GM19324 (cell line): Measurements from ENCODE around the gene COL26A1.
"Not testable (repeated sequence)": the region's sequence is repeated elsewhere in the genome, so short reads cannot be mapped to it uniquely, and the experiment has no call there.

Experiments used
- ATAC-seq: cut with Tn5 transposase; IDR thresholded peaks from one replicate; pipeline ENCODE4 v1.9.1; 2021; ENCODE audit warnings: mild to moderate bottlenecking, moderate library complexity; ENCODE audit not compliant: unreplicated experiment, low FRiP score

COL26A1 gene

GRCh38 chr7:101488826-101489572 lies 126.3 kb downstream of the COL26A1 start:
- no peak for ATAC-seq

GRCh38 chr7:101490439-101490838 lies 127.8 kb downstream of the COL26A1 start:
- ATAC-seq = not testable (repeated sequence)

GRCh38 chr7:101491442-101491841 lies 128.8 kb downstream of the COL26A1 start:
- ATAC-seq = not testable (repeated sequence)

GRCh38 chr7:101494602-101495329 lies 132.1 kb downstream of the COL26A1 start:
- ATAC-seq = no peak

- ATAC-seq = no peak
Measured at GRCh38 chr7:101496017-101496416, 133.3 kb downstream of the COL26A1 start.

GRCh38 chr7:101501351-101501750 lies 138.7 kb downstream of the COL26A1 start:
- no peak for ATAC-seq

- no peak for ATAC-seq
Measured at GRCh38 chr7:101502466-101503098, 139.9 kb downstream of the COL26A1 start.

GRCh38 chr7:101505510-101505909 lies 142.8 kb downstream of the COL26A1 start:
- ATAC-seq = not testable (repeated sequence)

- no peak for ATAC-seq
Measured at GRCh38 chr7:101506531-101506930, 143.9 kb downstream of the COL26A1 start.

- ATAC-seq = no peak
Measured at GRCh38 chr7:101507327-101507726, 144.7 kb downstream of the COL26A1 start.

- no peak for ATAC-seq
Measured at GRCh38 chr7:101507791-101508252, 145.1 kb downstream of the COL26A1 start.

- no peak for ATAC-seq
Measured at GRCh38 chr7:101510297-101510696, 147.6 kb downstream of the COL26A1 start.

GRCh38 chr7:101511965-101512364 lies 149.3 kb downstream of the COL26A1 start:
- ATAC-seq = no peak

GRCh38 chr7:101516851-101517250 lies 154.2 kb downstream of the COL26A1 start:
- no peak for ATAC-seq

- no peak for ATAC-seq
Measured at GRCh38 chr7:101517304-101517703, 154.6 kb downstream of the COL26A1 start.

GRCh38 chr7:101518336-101518735 lies 155.7 kb downstream of the COL26A1 start:
- no peak for ATAC-seq

GRCh38 chr7:101519324-101520023 lies 156.8 kb downstream of the COL26A1 start:
- no peak for ATAC-seq

- ATAC-seq = no peak
Measured at GRCh38 chr7:101521430-101521925, 158.8 kb downstream of the COL26A1 start.

- no peak for ATAC-seq
Measured at GRCh38 chr7:101522021-101522420, 159.3 kb downstream of the COL26A1 start.

- ATAC-seq = no peak
Measured at GRCh38 chr7:101527844-101528667, 165.4 kb downstream of the COL26A1 start.
